Endothelial cell of umbilical vein (primary cell): ENCODE results near the gene PLB1. TPM values are rescaled to one million over a fixed set of nuclear protein-coding genes. Genes with fewer than 3 reads are reported as not detected.

Experiments used
- BruUV-seq: library from RNA; stranded (reverse); fragments of 400-500 nt; replicated peaks from 2 replicates; lab custom pipeline; 2021; lab: Mats Ljungman, UMichigan
- CTCF ChIA-PET: fragments of 300-600, 350-600 bp; sonication (Branson Sonifier 250); formaldehyde crosslinking; loops from one replicate; lab custom pipeline; 2021; ENCODE audit warnings: antibody characterized with exemption, inconsistent platforms; lab: Charles Lee
- POLR2A ChIA-PET: fragments of 300-600, 350-600 bp; sonication (Branson Sonifier 250); formaldehyde crosslinking; loops from one replicate; lab custom pipeline; 2021; ENCODE audit warnings: antibody characterized with exemption, inconsistent platforms; lab: Charles Lee
- DNase-seq: peaks from one replicate; pipeline ENCODE4 v3.0.0-alpha.2; 2011; ENCODE audit warnings: low read depth, low spot score
- FAIRE-seq: peaks from 2 replicates; lab custom pipeline; 2011; peaks lifted over from hg19 to GRCh38; lab: Jason Lieb, UNC
- H2AFZ ChIP-seq: 2 replicates; pipeline ENCODE4 v1.6.0; 2012; ENCODE audit warnings: low read depth, low read length, control low read depth, inconsistent platforms
- H3K27ac ChIP-seq: 2 replicates; pipeline ENCODE4 v1.5.1; 2011; ENCODE audit warnings: low read depth, mild to moderate bottlenecking, control low read depth, low read length, moderate library complexity; ENCODE audit not compliant: insufficient read depth
- H3K27me3 ChIP-seq, 2 experiments: 2 replicates each; pipeline versions ENCODE4 v1.6.0 to v1.6.1; 2011; ENCODE audit warnings: low read length in 2 of 2, mixed read lengths in 1 of 2; ENCODE audit not compliant: control insufficient read depth in 2 of 2, insufficient read depth in 2 of 2
- H3K36me3 ChIP-seq, 2 experiments: 2 replicates in 1 of 2; 3 replicates in 1 of 2; pipeline ENCODE4 v1.5.1; 2011; ENCODE audit warnings: low read length in 2 of 2, mild to moderate bottlenecking in 1 of 2, moderate library complexity in 1 of 2; ENCODE audit not compliant: control insufficient read depth in 2 of 2, insufficient read depth in 2 of 2; ENCODE audit errors: extremely low read depth in 1 of 2
- H3K4me1 ChIP-seq: 3 replicates; pipeline ENCODE4 v1.5.1; 2011; ENCODE audit warnings: mild to moderate bottlenecking, low read length; ENCODE audit not compliant: control insufficient read depth, insufficient read depth; ENCODE audit errors: extremely low read depth
- H3K4me2 ChIP-seq: 2 replicates; pipeline ENCODE4 v1.6.1; 2011; ENCODE audit warnings: low read length, control low read depth, mixed read lengths; ENCODE audit not compliant: insufficient read depth
- H3K4me3 ChIP-seq, 3 experiments: fragments of 200-600 bp in 1 of 3; sonication (generic), shearing (Covaris generic) in 1 of 3; replicated peaks in 1 of 3; 2 replicates each; pipeline ENCODE4 v1.5.1; 2011 to 2016; ENCODE audit warnings: control low read depth in 3 of 3, low read length in 3 of 3, mild to moderate bottlenecking in 2 of 3, inconsistent platforms in 1 of 3, low read depth in 1 of 3, moderate library complexity in 1 of 3; ENCODE audit not compliant: insufficient read depth in 1 of 3
- H3K79me2 ChIP-seq: 2 replicates; pipeline ENCODE4 v1.6.0; 2012; ENCODE audit warnings: low read length, inconsistent platforms; ENCODE audit not compliant: control insufficient read depth, insufficient read depth
- H3K9ac ChIP-seq: replicated peaks from 2 replicates; pipeline ENCODE3; 2011; ENCODE audit warnings: low read length, control low read depth; ENCODE audit not compliant: insufficient read depth; ENCODE audit errors: extremely low read depth
- H3K9me1 ChIP-seq: replicated peaks from 3 replicates; pipeline ENCODE4 v1.6.0; 2011; ENCODE audit warnings: mild to moderate bottlenecking, low read length; ENCODE audit not compliant: control insufficient read depth, insufficient read depth; ENCODE audit errors: extremely low read depth
- H3K9me3 ChIP-seq: replicated peaks from 2 replicates; pipeline ENCODE4 v1.5.1; 2012; ENCODE audit warnings: low read length, inconsistent platforms; ENCODE audit not compliant: control insufficient read depth, insufficient read depth
- H4K20me1 ChIP-seq: replicated peaks from 2 replicates; pipeline ENCODE3; 2011; ENCODE audit warnings: mild to moderate bottlenecking, low read length; ENCODE audit not compliant: control insufficient read depth, insufficient read depth; ENCODE audit errors: extremely low read depth
- CTCF ChIP-seq, 2 donors: IDR thresholded peaks; 1 replicate in 1 of 2; 2 replicates in 1 of 2; pipeline ENCODE4 v1.5.1; 2011; ENCODE audit warnings: low read length in 2 of 2, mild to moderate bottlenecking in 2 of 2, moderate library complexity in 2 of 2, control low read depth in 1 of 2, inconsistent platforms in 1 of 2, low read depth in 1 of 2; ENCODE audit not compliant: insufficient read depth in 1 of 2; ENCODE audit errors: extremely low read depth in 1 of 2
- EZH2 ChIP-seq: IDR thresholded peaks from 2 replicates; pipeline ENCODE4 v1.6.1; 2012; ENCODE audit warnings: borderline replicate concordance, low read depth, mild to moderate bottlenecking, moderate library complexity, low read length, inconsistent platforms; ENCODE audit not compliant: severe bottlenecking
- FOS ChIP-seq: IDR thresholded peaks from 2 replicates; pipeline ENCODE4 v1.6.1; 2011; ENCODE audit warnings: mild to moderate bottlenecking, low read length, moderate library complexity, borderline replicate concordance; ENCODE audit not compliant: insufficient read depth
- GATA2 ChIP-seq: IDR thresholded peaks from 2 replicates; pipeline ENCODE4 v1.7.0; 2011; ENCODE audit warnings: low read depth, mild to moderate bottlenecking, moderate library complexity, mixed read lengths, low read length; ENCODE audit not compliant: insufficient read length, insufficient read depth
- JUN ChIP-seq: IDR thresholded peaks from 2 replicates; pipeline ENCODE4 v1.6.1; 2011; ENCODE audit warnings: borderline replicate concordance, low read depth; ENCODE audit not compliant: insufficient read length, insufficient read depth
- MAX ChIP-seq: IDR thresholded peaks from 2 replicates; pipeline ENCODE4 v1.6.1; 2011; ENCODE audit not compliant: insufficient read depth, insufficient read length
- MYC ChIP-seq: IDR thresholded peaks from one replicate; pipeline ENCODE4 v1.6.1; 2011; ENCODE audit warnings: mild to moderate bottlenecking, low read depth, low read length
- POLR2A ChIP-seq: IDR thresholded peaks from 2 replicates; pipeline ENCODE4 v1.6.1; 2012; ENCODE audit warnings: low read depth, mild to moderate bottlenecking, control low read depth, low read length
- POLR2AphosphoS5 ChIP-seq: IDR thresholded peaks from 2 replicates; pipeline ENCODE4 v1.6.1; 2012; ENCODE audit warnings: low read depth, mild to moderate bottlenecking, control low read depth, low read length, moderate library complexity; ENCODE audit not compliant: insufficient read depth
- dilution Hi-C: fragments of 300-500 bp; cut with MboI; formaldehyde crosslinking; loops from one replicate; pipeline ENCODE4 v1.15.0; 2019; ENCODE audit warnings: low sequenced_read_pairs; ENCODE audit not compliant: extremely low pct_ligation_motif_present
- intact Hi-C: fragments of 100-400 bp; cut with micrococcal nuclease; formaldehyde crosslinking; loops from one replicate; pipeline ENCODE4 v1.10.0; 2022
- polyA plus RNA-seq, 4 experiments: library from polyadenylated mRNA; depleted of rRNA in 3 of 4; stranded (reverse) in 3 of 4; unstranded in 1 of 4; fragments of >200 nt; gene quantifications; 2 replicates each; pipeline versions ENCODE4 v1.2.1 to v1.2.3, GENCODE V29; 2011 to 2012; ENCODE audit warnings: missing spikeins in 1 of 4
- total RNA-seq: library from RNA; stranded (reverse); gene quantifications from 2 replicates; pipeline ENCODE4 v1.2.3, GENCODE V29; 2021

The PLB1 gene
- total and polyA plus RNA-seq, 2 donors (not counting 3 experiments of a cell fraction or from before 2014, with no cell fraction given) = 0.75 to 0.80 TPM

GRCh38 chr2:28586867-28587266 lies 91.0 kb downstream of the PLB1 start:
- dilution Hi-C loops = no loop called here
- no peak overlapping the region for H3K4me2 ChIP-seq
- H3K4me3 ChIP-seq = no peak overlapping the region
- intact Hi-C loops = no loop called here
- no peaks in the 10 kb centered on the region for H4K20me1 ChIP-seq
- no peaks in the 10 kb centered on the region for H3K27me3 ChIP-seq
- no peak overlapping the region for H3K27ac ChIP-seq
- FAIRE-seq (no peak), DNase-seq (no peak)
- peaks cover 23% of the 10 kb centered on the region for H3K4me1 ChIP-seq
- no peak overlapping the region for H2AFZ ChIP-seq
- H3K36me3 ChIP-seq = no peaks in the 10 kb centered on the region
- ChIA-PET CTCF (no interaction called here), POLR2A (no interaction called here)
- H3K9me1 ChIP-seq = no peaks in the 10 kb centered on the region
- BruUV-seq = no TSS peak
- no peak overlapping the region for H3K9ac ChIP-seq
- no peaks in the 10 kb centered on the region for H3K9me3 ChIP-seq
- TF ChIP-seq MAX (no peak), GATA2 (no peak)
- H3K79me2 ChIP-seq = no peaks in the 10 kb centered on the region

GRCh38 chr2:28587526-28588291 lies 91.8 kb downstream of the PLB1 start:
- intact Hi-C loops (no loop called here), dilution Hi-C loops (no loop called here)
- H3K4me2 ChIP-seq = no peak overlapping the region
- H4K20me1 ChIP-seq = no peaks in the 10 kb centered on the region
- H3K9me1 ChIP-seq = no peaks in the 10 kb centered on the region
- DNase-seq = no peak
- H3K27me3 ChIP-seq = no peaks in the 10 kb centered on the region
- no peak for TF ChIP-seq MAX
- TF ChIP-seq CTCF (IDR thresholded peaks at IDR 0.05; ENCODE audit: extremely low read depth in 1 of 2, insufficient read depth in 1 of 2, low read depth in 1 of 2, low read length in 2 of 2) = no peak
- TF ChIP-seq GATA2 = no peak
- TF ChIP-seq MYC = no peak
- TF ChIP-seq POLR2AphosphoS5 = no peak
- no peak for TF ChIP-seq EZH2
- TF ChIP-seq FOS = no peak
- no peak for TF ChIP-seq JUN
- TF ChIP-seq POLR2A = no peak
- H3K9ac ChIP-seq = no peak overlapping the region
- peak overlapping the region; percentile 60 for H2AFZ ChIP-seq
- no TSS peak for BruUV-seq
- no peak for FAIRE-seq
- H3K27ac ChIP-seq = no peak overlapping the region
- no peak overlapping the region for H3K4me3 ChIP-seq
- ChIA-PET POLR2A (no interaction called here), CTCF (no interaction called here)
- H3K36me3 ChIP-seq = no peaks in the 10 kb centered on the region
- no peaks in the 10 kb centered on the region for H3K79me2 ChIP-seq
- peaks cover 23% of the 10 kb centered on the region for H3K4me1 ChIP-seq
- no peaks in the 10 kb centered on the region for H3K9me3 ChIP-seq
